H9 (cell line): ENCODE data around the gene DCAF5. TPM values are rescaled to one million over a fixed set of nuclear protein-coding genes. Genes with fewer than 3 reads are reported as not detected.

ENCODE experiments used
- DNase-seq: peaks from one replicate; pipeline ENCODE4 v3.0.0-alpha.2; 2017
- H2AFZ ChIP-seq: one replicate; pipeline ENCODE4 v1.6.1; 2013; ENCODE audit warnings: mild to moderate bottlenecking, low read length, control low read depth, moderate library complexity
- H2AK5ac ChIP-seq: 2 replicates; pipeline ENCODE4 v1.6.1; 2013; ENCODE audit warnings: low read length, control low read depth, mixed read lengths; ENCODE audit not compliant: insufficient read length
- H2BK120ac ChIP-seq: one replicate; pipeline ENCODE4 v1.6.1; 2013; ENCODE audit warnings: low read depth, mild to moderate bottlenecking, low read length, control low read depth, inconsistent platforms; ENCODE audit not compliant: poor library complexity, severe bottlenecking
- H2BK12ac ChIP-seq: 2 replicates; pipeline ENCODE4 v1.6.1; 2013; ENCODE audit warnings: low read length, control low read depth, mixed read lengths, low read depth; ENCODE audit not compliant: insufficient read length
- H2BK15ac ChIP-seq: 2 replicates; pipeline ENCODE4 v1.6.1; 2013; ENCODE audit warnings: low read depth, low read length, control low read depth
- H2BK20ac ChIP-seq: one replicate; pipeline ENCODE4 v1.6.1; 2013; ENCODE audit warnings: low read depth, mild to moderate bottlenecking, low read length, control low read depth, inconsistent platforms; ENCODE audit not compliant: poor library complexity, severe bottlenecking
- H2BK5ac ChIP-seq: 2 replicates; pipeline ENCODE4 v1.6.1; 2013; ENCODE audit warnings: low read length, control low read depth, mixed read lengths; ENCODE audit not compliant: insufficient read length
- H3K14ac ChIP-seq: 2 replicates; pipeline ENCODE4 v1.6.1; 2013; ENCODE audit warnings: low read length, control low read depth; ENCODE audit not compliant: insufficient read depth
- H3K18ac ChIP-seq: 2 replicates; pipeline ENCODE4 v1.6.1; 2013; ENCODE audit warnings: low read depth, mild to moderate bottlenecking, mixed read lengths, low read length, control low read depth; ENCODE audit not compliant: insufficient read length
- H3K23ac ChIP-seq: 2 replicates; pipeline ENCODE4 v1.6.1; 2013; ENCODE audit warnings: low read length, control low read depth, mixed read lengths, low read depth; ENCODE audit not compliant: insufficient read length
- H3K23me2 ChIP-seq: 2 replicates; pipeline ENCODE4 v1.6.1; 2013; ENCODE audit warnings: low read depth, mild to moderate bottlenecking, mixed read lengths, low read length, control low read depth; ENCODE audit not compliant: insufficient read length, poor library complexity, severe bottlenecking
- H3K27ac ChIP-seq: 2 replicates; pipeline ENCODE4 v1.5.1; 2013; ENCODE audit warnings: low read length, control low read depth, mixed read lengths, low read depth; ENCODE audit not compliant: insufficient read length
- H3K27me3 ChIP-seq: 2 replicates; pipeline ENCODE4 v1.6.1; 2013; ENCODE audit warnings: low read length, control low read depth, inconsistent platforms; ENCODE audit not compliant: insufficient read depth
- H3K4ac ChIP-seq: 2 replicates; pipeline ENCODE4 v1.6.1; 2013; ENCODE audit warnings: low read depth, mild to moderate bottlenecking, control low read depth, inconsistent platforms, low read length, moderate library complexity
- H3K4me1 ChIP-seq: 2 replicates; pipeline ENCODE4 v1.6.1; 2013; ENCODE audit warnings: low read length, control low read depth, inconsistent platforms; ENCODE audit not compliant: insufficient read depth
- H3K4me2 ChIP-seq: 2 replicates; pipeline ENCODE4 v1.6.1; 2013; ENCODE audit warnings: low read length, control low read depth, mixed read lengths; ENCODE audit not compliant: insufficient read length, insufficient read depth
- H3K56ac ChIP-seq: 2 replicates; pipeline ENCODE4 v1.6.1; 2013; ENCODE audit warnings: low read depth, mild to moderate bottlenecking, mixed read lengths, low read length, control low read depth; ENCODE audit not compliant: insufficient read length
- H3K79me1 ChIP-seq: 2 replicates; pipeline ENCODE4 v1.6.1; 2013; ENCODE audit warnings: low read depth, mild to moderate bottlenecking, moderate library complexity, low read length, control low read depth, inconsistent platforms; ENCODE audit not compliant: insufficient read depth, poor library complexity, severe bottlenecking
- H3K79me2 ChIP-seq: 2 replicates; pipeline ENCODE4 v1.6.1; 2013; ENCODE audit warnings: low read length, control low read depth, inconsistent platforms; ENCODE audit not compliant: insufficient read depth
- H3K9ac ChIP-seq: 2 replicates; pipeline ENCODE4 v1.6.1; 2013; ENCODE audit warnings: low read length, control low read depth, mixed read lengths; ENCODE audit not compliant: insufficient read length; ENCODE audit errors: extremely low read depth
- H3K9me3 ChIP-seq: one replicate; pipeline ENCODE4 v1.6.1; 2013; ENCODE audit warnings: low read depth, low read length, inconsistent platforms; ENCODE audit not compliant: control insufficient read depth
- H3T11ph ChIP-seq: one replicate; pipeline ENCODE4 v1.6.1; 2013; ENCODE audit warnings: mild to moderate bottlenecking, low read length, control low read depth, inconsistent platforms
- H4K20me1 ChIP-seq: one replicate; pipeline ENCODE4 v1.6.1; 2013; ENCODE audit not compliant: control insufficient read depth, insufficient read length, insufficient read depth
- H4K5ac ChIP-seq: 2 replicates; pipeline ENCODE4 v1.6.1; 2013; ENCODE audit warnings: low read depth, mild to moderate bottlenecking, mixed read lengths, low read length, control low read depth; ENCODE audit not compliant: insufficient read length
- H4K8ac ChIP-seq: replicated peaks from 2 replicates; pipeline ENCODE4 v1.6.1; 2013; ENCODE audit warnings: low read length, control low read depth, mixed read lengths, low read depth; ENCODE audit not compliant: insufficient read length
- H4K91ac ChIP-seq: 2 replicates; pipeline ENCODE4 v1.6.1; 2013; ENCODE audit warnings: low read depth, mild to moderate bottlenecking, moderate library complexity, mixed read lengths, low read length, control low read depth; ENCODE audit not compliant: insufficient read length
- H3K27ac Mint-ChIP-seq, 3 experiments: 2 replicates in 2 of 3; 3 replicates in 1 of 3; pipeline ENCODE4 v1.8.0; 2020 to 2021; ENCODE audit warnings: mixed read lengths in 3 of 3, mild to moderate bottlenecking in 1 of 3, moderate library complexity in 1 of 3
- H3K27me3 Mint-ChIP-seq: 2 replicates; pipeline ENCODE4 v1.8.0; 2021; ENCODE audit warnings: low read depth, mild to moderate bottlenecking, moderate library complexity, mixed read lengths
- H3K36me3 Mint-ChIP-seq, 3 experiments: 2 replicates in 2 of 3; 3 replicates in 1 of 3; pipeline ENCODE4 v1.8.0; 2020 to 2021; ENCODE audit warnings: low read depth in 3 of 3, mixed read lengths in 3 of 3; ENCODE audit not compliant: insufficient read depth in 1 of 3
- H3K4me1 Mint-ChIP-seq, 2 experiments: 2 replicates each; pipeline ENCODE4 v1.8.0; 2020; ENCODE audit warnings: mixed read lengths in 2 of 2
- H3K4me3 Mint-ChIP-seq, 2 experiments: 2 replicates in 1 of 2; 3 replicates in 1 of 2; pipeline ENCODE4 v1.8.0; 2020 to 2021; ENCODE audit warnings: mild to moderate bottlenecking in 2 of 2, mixed read lengths in 2 of 2, moderate library complexity in 1 of 2
- H3K9me3 Mint-ChIP-seq, 2 experiments: 2 replicates in 1 of 2; 3 replicates in 1 of 2; pipeline ENCODE4 v1.8.0; 2020; ENCODE audit warnings: mild to moderate bottlenecking in 2 of 2, mixed read lengths in 2 of 2, moderate library complexity in 1 of 2
- CTCF ChIP-seq: fragments of 200-600 bp; sonication (generic); conservative IDR thresholded peaks from 3 replicates; pipeline ENCODE4 v1.8.0; 2021; ENCODE audit warnings: antibody characterized with exemption, mild to moderate bottlenecking
- WGBS: extraction: QIAGEN DNeasy Blood & Tissue Kit; methylation state at CpG from one replicate; pipeline ENCODE4 v1.1.7; 2013; ENCODE audit warnings: missing lambda C conversion rate, low lambda C conversion rate, mixed read lengths; ENCODE audit not compliant: insufficient read length; ENCODE audit errors: extremely low coverage; 5-methylcytosine and 5-hydroxymethylcytosine counted together
- total RNA-seq: library from RNA; stranded (reverse); gene quantifications from 2 replicates; pipeline ENCODE4 v1.2.1, GENCODE V29; 2021

DCAF5 gene
- total RNA-seq, 1 experiment from 2014 or later = 31.4 TPM

- Mint-ChIP-seq H3K9me3 (no peaks in the 10 kb centered on the region), H3K36me3 (no peaks in the 10 kb centered on the region), H3K27me3 (no peaks in the 10 kb centered on the region; the same call in 1 of the 2 replicates), H3K27ac (no peak overlapping the region; a peak in 1 of 7 replicates), H3K4me1 (peaks cover 10 to 19% of the 10 kb centered on the region in 2 experiments), H3K4me3 (peak overlapping the region in 1 of 2 experiments; percentile 6; a peak in 1 of 5 replicates)
- Histone ChIP-seq H2AK5ac (no peak overlapping the region), H3K23ac (no peak overlapping the region), H3K4me1 (no peaks in the 10 kb centered on the region), H4K5ac (no peak overlapping the region), H3K9me3 (no peaks in the 10 kb centered on the region), H2BK15ac (no peak overlapping the region), H3K79me1 (no peaks in the 10 kb centered on the region), H3K27me3 (no peaks in the 10 kb centered on the region), H2BK20ac (no peak overlapping the region), H2BK120ac (no peak overlapping the region), H3K56ac (no peak overlapping the region), H4K91ac (no peak overlapping the region), H4K20me1 (no peaks in the 10 kb centered on the region), H2BK12ac (no peak overlapping the region), H3K9ac (no peak overlapping the region), H3K18ac (no peak overlapping the region), H2BK5ac (no peak overlapping the region), H3K79me2 (no peaks in the 10 kb centered on the region; the same call in 1 of the 2 replicates), H4K8ac (no peak overlapping the region), H3K4ac (no peak overlapping the region), H3K14ac (no peak overlapping the region), H3K4me2 (no peak overlapping the region), H3K27ac (no peak overlapping the region), H3K23me2 (peaks cover 2% of the 10 kb centered on the region), H3T11ph (no peak overlapping the region), H2AFZ (no peak overlapping the region)
- no CpG with 5 or more reads among the region's 2 CpGs for WGBS
- TF ChIP-seq CTCF = no peak
- no peak for DNase-seq
Measured at GRCh38 chr14:69190191-69190590, 37.3 kb upstream of the DCAF5 start.
